Measurements from ENCODE around the gene PGF. TPM values are rescaled to one million over a fixed set of nuclear protein-coding genes. Genes with fewer than 3 reads are reported as not detected.

Gene PGF
- total and polyA plus RNA-seq, 2 of the 13 experiments (the other 11 are each of a cell fraction or from before 2014, with no cell fraction given), result 10.7 to 27.5 TPM

DNA sequence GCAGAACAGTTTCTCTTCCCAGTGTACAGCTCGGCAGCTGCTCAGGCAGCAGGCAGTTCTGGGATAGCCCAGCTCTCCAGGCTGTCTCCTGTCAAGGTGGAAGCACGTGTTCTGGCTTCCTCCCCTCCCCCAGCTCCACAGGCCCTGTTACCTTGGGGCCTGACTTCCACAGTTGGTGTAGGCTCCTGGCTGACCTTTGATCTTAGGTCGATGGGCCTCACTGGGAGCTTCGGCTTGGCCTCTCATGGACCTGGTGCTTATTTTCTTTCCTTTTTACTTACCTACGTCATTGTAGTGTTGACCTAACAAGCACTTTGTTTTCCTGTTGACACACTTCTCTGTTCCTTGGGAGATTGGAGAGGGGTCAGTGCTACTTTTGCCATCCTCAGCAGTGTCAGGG lies 56.7 kb downstream of the PGF start (continued):
- TF ChIP-seq SRSF9 (IDR thresholded peaks at IDR 0.05; ENCODE audit: borderline replicate concordance, insufficient read depth, low read depth, low read length, poor library complexity, severe bottlenecking) (no peak), SETDB1 (CRISPR knock-in tag; IDR thresholded peaks at IDR 0.05; ENCODE audit: borderline replicate concordance) (no peak), PITX1 (CRISPR knock-in tag; IDR thresholded peaks at IDR 0.05) (no peak), IKZF1 (IDR thresholded peaks at IDR 0.05) (no peak), SMARCE1 (IDR thresholded peaks at IDR 0.05; ENCODE audit: borderline replicate concordance) (no peak), NPAS2 (CRISPR knock-in tag; IDR thresholded peaks at IDR 0.05; ENCODE audit: borderline replicate concordance) (no peak), GTF2F1 (IDR thresholded peaks at IDR 0.05; ENCODE audit: low read length) (no peak), KDM4B (CRISPR knock-in tag; IDR thresholded peaks at IDR 0.05) (no peak), ZNF276 (CRISPR knock-in tag; IDR thresholded peaks at IDR 0.05; ENCODE audit: low read depth) (no peak), NFRKB (IDR thresholded peaks at IDR 0.05) (no peak), REST (IDR thresholded peaks at IDR 0.05; ENCODE audit: borderline replicate concordance in 1 of 2, low read depth in 1 of 2, low read length in 2 of 2) (peak in 1 of 2 experiments; percentile 36; a peak in 1 of 4 replicates), TBX2 (CRISPR knock-in tag; IDR thresholded peaks at IDR 0.05; ENCODE audit: borderline replicate concordance) (0 out of 2 replicates have a peak, but pooled peaks have one; percentile 57), NCOR1 (IDR thresholded peaks at IDR 0.05; ENCODE audit: borderline replicate concordance, low read length) (peak; percentile 64; the same call in 1 of the 2 replicates), FOXP1 (IDR thresholded peaks at IDR 0.05) (peak; percentile 63; the same call in 1 of the 2 replicates), FOXP1 (CRISPR knock-in tag; IDR thresholded peaks at IDR 0.05) (peak; percentile 88), U2AF1 (optimal IDR thresholded peaks at IDR 0.05; ENCODE audit: low read depth, low read length) (peak; percentile 59), CCDC6 (CRISPR knock-in tag; IDR thresholded peaks at IDR 0.05) (no peak), RBM22 (optimal IDR thresholded peaks at IDR 0.05; ENCODE audit: low read length) (peak; percentile 90), ETV6 (CRISPR knock-in tag; conservative IDR thresholded peaks at IDR 0.05) (no peak)
- TF ChIP-seq, protein P1, sequence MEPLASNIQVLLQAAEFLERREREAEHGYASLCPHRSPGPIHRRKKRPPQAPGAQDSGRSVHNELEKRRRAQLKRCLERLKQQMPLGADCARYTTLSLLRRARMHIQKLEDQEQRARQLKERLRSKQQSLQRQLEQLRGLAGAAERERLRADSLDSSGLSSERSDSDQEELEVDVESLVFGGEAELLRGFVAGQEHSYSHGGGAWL (CRISPR knock-in tag; IDR thresholded peaks at IDR 0.05), result peak; percentile 88; the same call in 1 of the 2 replicates
- TF ChIP-seq, protein P2, sequence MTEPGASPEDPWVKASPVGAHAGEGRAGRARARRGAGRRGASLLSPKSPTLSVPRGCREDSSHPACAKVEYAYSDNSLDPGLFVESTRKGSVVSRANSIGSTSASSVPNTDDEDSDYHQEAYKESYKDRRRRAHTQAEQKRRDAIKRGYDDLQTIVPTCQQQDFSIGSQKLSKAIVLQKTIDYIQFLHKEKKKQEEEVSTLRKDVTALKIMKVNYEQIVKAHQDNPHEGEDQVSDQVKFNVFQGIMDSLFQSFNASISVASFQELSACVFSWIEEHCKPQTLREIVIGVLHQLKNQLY (CRISPR knock-in tag; IDR thresholded peaks at IDR 0.05), result peak; percentile 89
